GM19463 (cell line): Measurements from ENCODE around the gene DNAL1.
"Not testable (repeated sequence)": the region's sequence is repeated elsewhere in the genome, so short reads cannot be mapped to it uniquely, and the experiment has no call there.

Experiments used
- ATAC-seq: cut with Tn5 transposase; IDR thresholded peaks from one replicate; pipeline ENCODE4 v1.9.1; 2021; ENCODE audit warnings: mild to moderate bottlenecking, moderate library complexity; ENCODE audit not compliant: unreplicated experiment

Gene DNAL1, protein sequence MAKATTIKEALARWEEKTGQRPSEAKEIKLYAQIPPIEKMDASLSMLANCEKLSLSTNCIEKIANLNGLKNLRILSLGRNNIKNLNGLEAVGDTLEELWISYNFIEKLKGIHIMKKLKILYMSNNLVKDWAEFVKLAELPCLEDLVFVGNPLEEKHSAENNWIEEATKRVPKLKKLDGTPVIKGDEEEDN

DNA sequence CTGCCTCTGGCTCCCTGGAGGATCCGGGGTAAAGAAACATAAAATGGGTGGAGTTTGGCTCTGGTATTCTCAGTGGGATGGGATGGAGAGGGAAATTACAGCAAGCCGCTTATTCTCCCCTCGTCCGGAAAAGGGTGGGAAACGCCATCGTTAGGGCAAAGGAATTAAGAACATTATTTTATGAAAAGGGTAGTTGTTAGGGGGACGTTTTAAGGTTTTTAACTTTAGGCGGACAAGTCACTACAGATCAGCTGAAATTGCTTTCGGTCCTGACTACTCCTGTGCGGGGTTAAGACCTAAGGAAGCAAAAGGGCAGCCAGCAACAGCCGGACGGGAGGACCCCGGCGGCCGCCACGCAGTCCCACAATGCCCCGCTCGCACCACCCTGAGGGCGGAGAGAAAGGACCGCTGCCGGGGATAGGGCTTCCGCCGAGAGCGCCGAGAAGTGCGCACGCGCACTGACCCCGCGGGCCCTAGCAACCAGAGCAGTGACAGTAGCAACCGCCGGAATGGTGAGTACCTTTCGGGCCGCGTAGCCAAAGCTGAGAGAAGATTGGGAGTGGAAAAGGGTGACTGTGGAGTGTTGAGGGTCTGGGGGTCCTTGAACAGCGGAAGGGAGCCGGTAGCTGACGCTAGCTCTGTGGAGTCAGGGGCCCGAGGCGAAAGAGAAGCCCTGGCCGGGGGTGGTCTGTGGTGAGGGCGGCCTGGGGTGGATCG, at the start of gene DNAL1:
DNAL1 (plus strand) TSS at position 456 of the 717 bp plus-strand sequence; CDS start at position 510, 54 bp downstream.
- peak; percentile 99 for ATAC-seq

DNA sequence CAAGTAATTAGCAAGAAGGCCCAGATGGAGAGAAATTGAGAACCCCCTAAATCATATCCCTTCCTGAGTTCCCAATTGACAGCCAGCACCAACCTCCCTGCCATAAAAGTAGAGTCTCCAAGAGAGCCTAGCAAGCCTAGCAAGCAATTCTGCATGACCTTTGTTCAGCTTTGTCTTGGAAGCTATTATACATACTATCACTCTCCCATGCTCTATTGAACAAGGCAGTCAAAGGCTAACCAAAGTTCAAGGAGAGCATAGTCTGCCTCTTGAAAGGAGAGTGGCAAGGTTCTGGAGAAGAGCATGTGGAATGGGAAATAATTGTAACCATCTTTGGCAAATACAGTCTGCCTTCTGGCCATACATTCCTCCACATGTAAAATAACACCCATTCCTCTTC, 45.3 kb upstream of the DNAL1 start:
- no peak for ATAC-seq

DNA sequence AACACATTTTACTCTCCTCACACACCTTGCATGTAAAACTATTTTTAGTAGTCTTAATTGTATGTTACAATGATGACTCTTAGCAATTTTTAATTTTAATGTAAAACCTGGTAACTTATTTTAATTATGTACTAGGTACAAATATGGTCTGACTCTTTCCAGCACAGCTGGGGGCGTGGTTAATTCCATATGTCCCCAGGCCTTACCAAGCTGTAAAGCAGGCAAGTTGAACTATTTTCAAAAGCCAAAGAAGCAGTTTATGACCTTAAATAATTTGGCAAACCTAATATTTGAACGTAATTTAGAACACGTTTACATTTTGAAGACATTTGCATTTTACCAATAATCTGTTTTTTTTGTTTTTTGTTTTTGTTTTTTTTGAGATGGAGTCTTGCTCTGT, 41.8 kb upstream of the DNAL1 start:
- ATAC-seq, result no peak

DNA sequence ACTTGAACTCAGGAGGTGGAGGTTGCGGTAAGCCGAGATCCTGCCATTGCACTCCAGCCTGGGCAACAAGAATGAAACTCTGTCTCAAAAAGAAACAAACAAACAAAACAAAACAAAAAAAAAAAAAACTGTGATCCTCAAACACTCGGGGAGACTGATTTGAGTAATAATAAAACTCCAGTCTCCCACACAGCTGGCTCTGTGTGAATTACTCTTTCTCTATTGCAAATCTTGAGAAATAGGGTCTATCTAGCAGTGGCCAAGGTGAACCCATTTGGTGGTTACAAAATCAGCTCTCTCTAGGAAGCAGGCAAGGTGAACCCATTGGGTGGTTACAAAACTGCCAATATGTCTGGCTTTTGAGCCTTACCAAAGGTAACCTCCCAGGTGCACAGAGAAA, 38.5 kb upstream of the DNAL1 start:
- ATAC-seq, result no peak

DNA sequence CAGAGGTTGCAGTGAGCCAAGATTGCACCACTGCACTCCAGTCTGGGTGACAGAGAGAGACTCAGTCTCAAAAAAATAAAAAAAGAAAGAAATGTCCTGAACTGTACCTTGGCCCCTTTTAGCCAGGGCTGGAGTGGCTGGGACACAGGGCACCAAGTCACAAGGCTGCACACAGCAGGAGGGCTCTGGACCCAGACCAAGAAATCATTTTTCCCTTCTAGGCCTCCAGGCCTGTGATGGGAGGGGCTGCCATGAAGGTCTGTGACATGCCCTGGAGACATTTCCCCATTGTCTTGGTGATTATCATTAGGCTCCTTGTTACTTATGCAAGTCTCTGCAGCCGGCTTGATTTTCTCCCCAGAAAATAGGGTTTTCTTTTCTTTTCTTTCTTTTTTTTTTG, 37.5 kb upstream of the DNAL1 start:
- no peak for ATAC-seq

DNA sequence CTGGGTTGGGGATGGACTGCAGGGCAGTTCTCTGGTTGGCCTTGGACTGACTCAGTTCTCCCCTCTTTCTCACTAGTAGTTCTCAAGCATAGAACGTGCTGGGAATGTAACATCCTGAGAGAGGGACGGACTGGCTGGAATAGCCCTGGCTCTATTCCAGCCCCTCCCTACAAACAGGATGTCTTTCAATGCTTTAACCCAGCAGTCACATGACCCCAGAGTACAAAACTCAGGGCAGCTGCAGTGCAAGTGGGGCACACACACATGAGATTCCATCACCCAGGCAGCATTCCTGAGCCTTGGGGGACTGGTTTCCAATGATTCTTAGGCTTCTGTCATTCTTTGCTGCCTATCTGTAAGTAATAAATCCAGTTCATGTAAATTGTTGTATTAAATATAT, 34.1 kb upstream of the DNAL1 start:
- ATAC-seq, result no peak

DNA sequence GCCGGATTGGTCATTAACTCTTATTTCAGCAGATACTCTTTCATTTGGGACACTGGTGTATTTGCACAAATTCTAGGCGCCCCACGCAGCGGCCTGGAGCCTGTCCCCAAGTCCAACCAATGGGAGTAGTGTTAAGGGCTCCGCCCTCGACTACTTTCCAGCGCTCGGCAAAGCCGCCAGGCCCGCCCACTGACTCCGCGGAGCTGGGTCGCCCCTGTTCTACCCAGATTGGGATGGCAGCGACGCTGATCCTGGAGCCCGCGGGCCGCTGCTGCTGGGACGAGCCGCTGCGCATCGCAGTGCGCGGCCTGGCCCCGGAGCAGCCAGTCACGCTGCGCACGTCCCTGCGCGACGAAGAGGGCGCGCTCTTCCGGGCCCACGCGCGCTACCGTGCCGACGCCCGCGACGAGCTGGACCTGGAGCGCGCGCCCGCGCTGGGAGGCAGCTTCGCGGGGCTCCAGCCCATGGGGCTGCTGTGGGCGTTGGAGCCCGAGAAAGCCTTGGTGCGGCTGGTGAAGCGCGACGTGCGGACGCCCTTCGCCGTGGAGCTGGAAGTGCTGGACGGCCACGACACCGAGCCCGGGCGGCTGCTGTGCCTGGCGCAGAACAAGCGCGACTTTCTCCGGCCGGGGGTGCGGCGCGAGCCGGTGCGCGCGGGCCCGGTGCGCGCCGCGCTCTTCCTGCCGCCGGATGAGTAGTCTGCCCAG, 32.3 kb upstream of the DNAL1 start, which contains the start of gene ACOT6:
ACOT6 (plus strand) TSS at position 179 of the 707 bp plus-strand sequence; CDS start at position 234, 55 bp downstream.
- ATAC-seq, result peak; percentile 82

DNA sequence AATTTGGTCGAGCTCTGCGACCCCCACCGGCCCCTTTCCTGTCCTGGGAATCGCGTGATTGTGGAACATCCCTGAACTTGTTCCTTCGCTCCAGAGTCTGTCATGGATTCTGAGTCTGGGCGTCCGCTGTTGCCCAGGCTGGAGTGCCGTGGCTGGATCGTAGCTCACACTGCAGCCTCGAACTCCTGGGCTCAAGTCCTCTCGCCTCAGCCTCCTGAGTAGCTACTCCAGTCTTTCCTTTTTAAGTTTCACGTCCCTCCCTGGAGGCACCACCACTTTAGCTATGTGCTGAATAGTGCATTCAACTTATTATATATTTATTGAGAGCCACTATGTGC, 31.8 kb upstream of the DNAL1 start:
- peak; percentile 15 for ATAC-seq

DNA sequence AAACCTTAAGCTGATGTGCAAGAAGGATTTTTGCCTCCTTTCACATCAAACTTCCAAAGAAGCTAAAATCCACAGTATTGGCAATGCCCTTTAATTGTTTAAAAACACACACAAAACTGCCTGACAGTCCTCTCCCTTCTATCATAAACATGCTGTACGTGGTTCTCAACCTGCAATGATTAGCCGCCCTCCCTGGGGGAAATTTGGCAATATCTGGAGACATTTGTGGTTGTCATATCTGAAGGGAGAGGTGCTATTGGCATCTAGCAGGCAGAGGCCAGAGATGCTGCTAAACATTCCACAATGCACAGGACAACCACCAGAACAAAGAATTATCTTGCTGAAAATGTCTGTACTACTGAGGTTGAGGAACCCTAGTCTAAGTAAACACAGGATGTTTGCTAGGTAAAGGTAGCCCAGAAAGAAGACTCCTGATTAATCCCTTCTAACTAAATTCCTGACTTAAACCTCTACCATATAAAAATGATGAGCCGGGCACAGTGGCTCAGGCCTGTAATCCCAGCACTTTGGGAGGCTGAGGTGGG, 31.3 kb upstream of the DNAL1 start:
- no peak for ATAC-seq

DNA sequence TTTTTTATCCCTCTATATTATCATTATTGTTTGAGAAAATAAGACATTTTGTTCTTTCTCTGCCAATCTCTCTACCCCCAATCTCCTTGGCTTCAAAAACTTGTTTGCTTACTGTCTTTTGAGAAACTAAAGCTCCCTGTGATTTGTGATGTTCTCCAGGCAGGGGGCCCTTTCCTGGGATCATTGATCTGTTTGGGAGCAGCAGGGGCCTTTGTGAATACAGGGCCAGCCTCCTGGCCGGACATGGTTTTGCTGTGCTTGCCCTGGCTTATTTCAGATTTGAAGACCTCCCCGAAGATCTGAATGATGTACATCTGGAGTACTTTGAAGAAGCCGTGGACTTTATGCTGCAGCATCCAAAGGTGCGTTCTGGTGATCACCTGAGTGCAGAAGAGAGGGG, 28.0 kb upstream of the DNAL1 start:
- no peak for ATAC-seq

DNA sequence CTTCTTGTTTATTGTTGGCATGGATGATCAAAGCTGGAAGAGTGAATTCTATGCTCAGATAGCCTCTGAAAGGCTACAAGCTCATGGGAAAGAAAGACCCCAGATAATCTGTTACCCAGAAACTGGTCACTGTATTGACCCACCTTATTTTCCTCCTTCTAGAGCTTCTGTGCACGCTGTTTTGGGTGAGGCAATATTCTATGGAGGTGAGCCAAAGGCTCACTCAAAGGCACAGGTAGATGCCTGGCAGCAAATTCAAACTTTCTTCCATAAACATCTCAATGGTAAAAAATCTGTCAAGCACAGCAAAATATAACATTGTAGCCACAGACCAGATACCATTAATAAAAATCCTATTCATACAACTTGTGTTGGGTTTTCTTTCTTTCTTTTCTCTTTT, 25.3 kb upstream of the DNAL1 start:
- no peak for ATAC-seq

DNA sequence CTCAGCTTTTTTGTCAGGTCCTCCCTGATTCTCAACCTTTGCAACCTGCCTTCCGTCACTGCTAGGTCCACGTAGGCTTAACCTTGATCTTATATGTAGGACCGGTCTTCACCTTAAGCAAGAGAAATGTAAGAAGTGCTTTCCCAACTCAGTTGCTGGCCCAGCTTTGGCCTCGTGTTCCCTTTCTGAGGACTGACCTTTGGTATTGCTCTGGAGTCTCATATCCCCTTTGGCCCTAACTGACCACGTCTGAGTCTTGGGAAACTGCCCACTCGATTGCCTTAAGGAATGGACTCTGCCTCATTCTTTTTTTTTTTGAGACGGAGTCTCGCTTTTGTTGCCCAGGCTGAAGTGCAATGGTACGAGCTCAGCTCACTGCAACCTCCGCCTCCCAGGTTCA, 24.5 kb upstream of the DNAL1 start:
- no peak for ATAC-seq

DNA sequence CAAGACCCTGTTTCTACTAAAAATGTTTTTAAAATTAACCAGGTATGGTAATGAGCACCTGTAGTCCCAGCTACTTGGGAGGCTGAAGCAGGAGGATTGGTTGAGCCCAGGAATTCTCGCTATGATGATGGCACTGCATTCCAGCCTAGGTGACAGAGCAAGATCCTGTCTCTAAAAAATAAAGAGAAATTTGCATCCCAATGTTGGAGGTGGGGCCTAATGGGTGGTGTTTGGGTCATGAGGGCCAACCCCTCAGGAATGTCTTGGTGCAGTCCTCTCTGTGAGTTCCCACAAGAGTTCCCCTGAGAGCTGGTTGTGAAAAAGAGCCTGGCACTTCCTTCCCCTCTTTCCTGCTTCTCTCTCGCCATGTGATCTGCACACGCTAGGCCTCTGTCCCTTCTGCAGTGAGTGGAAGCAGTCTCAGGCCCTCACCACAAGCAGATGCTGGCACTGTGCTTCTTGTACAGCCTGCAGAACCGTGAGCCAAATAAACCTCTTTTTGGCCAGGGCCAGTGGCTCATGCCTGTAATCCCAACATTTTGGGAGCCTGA, 21.2 kb upstream of the DNAL1 start:
- no peak for ATAC-seq

DNA sequence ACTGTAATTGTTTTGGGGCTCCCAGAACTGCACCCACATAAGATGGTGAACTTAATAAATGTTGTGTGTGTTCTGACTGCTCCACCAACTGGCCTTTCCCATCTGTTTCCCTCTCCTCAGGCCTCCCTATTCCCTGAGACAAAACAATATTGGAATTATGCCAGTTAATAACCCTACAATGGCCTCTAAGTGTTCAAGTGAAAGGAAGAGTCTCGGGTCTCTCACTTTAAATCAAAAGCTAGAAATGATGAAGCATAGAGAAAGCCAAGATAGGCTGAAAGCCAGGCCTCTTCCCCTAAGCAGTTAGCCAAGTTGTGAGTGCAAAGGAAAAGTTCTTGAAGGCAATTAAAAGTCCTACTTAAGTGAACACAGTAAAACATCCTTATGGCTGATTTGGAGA, 19.1 kb upstream of the DNAL1 start:
- no peak for ATAC-seq

DNA sequence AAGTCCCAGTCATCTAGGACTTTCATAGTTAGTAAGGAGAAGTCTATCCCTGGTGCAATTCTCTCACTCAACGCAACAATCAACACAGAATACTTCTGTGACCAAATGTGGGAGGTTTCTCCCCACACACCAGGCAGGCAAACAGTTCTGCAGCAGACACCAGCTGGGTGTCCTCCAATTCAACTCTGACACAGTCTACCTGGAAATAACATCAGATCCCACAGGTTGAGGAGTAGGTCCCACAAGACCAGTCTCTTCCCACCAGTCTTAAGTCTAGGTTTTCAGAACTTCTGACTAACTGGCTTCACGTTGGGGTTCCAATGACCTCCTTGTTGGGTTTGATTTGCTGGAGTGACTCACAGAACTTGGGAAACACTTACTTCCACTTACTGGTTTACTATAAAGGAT, 17.6 kb upstream of the DNAL1 start:
- no peak for ATAC-seq

DNA sequence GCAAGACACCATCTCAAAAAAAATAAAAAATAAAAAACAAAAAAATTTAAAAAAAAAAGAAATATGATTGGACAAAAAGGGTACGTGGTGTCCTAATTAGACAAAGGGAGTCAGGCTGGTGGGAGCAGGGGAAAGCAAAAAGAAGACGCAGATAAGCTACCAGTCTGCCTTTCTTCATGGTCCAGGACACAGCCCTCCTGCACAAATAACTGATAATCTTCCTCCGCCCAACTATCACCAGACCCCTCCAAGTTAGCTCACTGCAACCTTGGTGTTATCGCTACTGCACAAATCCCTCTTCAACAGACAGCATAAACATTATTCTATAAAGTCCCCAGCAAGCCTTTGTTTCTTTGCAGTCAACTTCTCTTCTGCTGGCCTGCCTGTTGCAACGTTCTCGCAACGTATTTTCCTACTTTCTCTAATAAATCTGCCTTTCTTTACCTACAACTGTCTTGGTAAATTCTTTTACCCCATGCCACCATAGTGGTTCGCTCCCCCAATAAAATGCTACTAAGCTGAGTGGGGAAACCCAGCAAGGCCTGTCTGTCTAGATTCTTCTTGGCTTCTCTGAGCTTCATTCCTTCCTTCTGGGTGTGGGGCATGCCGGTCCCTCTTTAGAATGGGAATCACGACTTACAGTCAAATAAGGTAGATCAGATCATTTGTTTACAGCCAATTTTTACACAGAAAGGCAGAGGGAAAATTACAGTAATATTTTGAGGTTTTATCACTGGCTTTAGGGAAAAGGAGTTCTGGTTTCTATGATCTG, 14.6 kb upstream of the DNAL1 start:
- no peak for ATAC-seq

DNA sequence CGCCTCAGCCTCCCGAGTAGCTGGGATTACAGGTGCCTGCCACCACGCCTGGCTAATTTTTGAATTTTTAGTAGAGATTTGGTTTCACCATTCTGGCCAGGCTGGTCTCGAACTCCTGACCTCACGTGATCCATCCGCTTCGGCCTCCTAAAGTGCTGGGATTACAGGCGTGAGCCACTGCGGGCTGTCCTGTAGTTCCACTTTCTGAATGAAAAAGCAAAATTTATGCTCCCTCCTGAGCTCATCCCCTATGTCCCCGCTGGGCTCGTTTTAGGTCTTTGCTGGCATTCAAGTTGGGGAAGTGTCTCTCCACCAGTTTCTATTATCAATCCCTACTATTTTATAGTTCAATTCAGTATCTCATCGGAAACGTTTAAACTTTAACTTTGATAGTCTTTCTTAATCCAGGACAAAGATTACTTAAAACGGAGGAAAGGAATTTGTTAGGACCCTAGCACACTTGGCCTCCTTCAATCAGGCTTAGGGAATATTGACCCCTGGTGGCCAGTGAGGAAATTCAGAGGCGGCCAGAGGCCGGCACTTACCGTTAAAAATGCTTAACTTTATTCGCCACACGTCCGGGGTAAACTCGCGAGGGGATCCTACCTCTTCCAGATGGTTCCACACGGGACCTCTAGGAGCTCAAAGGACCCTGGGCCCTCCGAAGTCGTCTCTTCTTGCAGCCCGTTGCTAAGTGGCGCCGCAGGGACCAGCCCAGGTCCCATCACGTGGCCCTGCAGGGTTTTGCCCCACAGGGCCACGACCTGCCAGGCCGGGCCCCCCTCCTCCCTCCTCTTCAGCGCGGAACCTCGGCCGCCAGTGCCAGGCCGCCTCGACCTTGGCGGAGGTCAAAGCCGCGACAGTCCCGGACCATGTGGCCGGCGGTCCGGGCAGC, 11.4 kb upstream of the DNAL1 start:
- ATAC-seq, result no peak

DNA sequence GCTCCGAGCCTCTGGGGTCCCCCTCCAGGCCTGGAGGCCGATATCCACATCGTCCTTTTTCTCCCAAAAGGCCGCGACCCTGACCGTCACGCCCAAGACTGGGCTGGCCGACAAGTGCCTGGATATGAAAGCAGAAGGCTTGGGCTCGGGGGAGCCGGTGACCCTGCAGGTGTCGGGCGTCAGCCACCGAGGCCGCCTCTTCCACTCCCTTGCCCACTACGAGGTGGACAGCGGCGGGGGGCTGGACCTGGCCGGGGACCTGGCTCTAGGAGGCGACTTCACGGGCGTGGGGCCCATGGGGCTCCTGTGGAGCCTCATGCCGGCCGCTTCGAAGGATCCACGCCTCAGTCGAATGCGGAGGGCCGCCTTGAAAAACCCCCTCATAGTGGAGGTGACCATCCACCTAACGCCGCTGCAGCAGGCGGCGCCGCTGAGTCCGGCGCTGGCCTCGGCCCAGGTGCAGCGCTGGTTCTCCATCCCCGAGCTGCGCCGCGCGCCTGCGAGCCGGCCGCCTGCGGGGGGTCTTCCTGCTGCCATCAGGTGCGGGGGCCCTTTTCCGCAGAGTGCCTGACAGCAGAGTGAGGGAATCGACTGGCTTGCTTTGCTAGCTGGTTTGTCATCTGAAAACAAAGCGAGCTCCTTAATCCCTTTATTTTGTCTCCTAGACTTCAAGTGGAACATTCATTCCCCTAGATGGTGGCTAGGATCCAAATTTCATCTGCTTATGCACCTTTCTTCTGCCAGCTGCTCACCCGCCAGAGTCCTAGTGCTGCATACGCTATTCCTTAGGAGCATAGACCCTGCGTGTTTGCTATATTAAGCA, 10.6 kb upstream of the DNAL1 start:
- no peak for ATAC-seq

DNA sequence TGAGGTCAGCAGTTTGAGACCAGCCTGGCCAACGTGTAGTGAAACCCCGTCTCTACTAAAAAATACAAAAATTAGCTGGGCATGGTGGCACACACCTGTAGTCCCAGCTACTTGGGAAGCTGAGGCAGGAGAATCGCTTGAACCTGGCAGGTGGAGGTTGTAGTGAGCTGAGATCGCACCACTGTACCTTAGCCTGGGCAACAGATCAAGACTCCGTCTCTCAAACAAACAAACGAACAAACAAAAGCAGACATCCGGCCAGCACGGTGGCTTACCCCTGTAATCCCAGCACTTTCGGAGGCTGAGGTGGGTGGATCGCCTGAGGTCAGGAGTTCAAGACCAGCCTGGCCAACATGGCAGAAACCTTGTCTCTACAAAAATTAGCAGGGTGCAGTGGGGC, 8.4 kb upstream of the DNAL1 start:
- not testable (repeated sequence) for ATAC-seq
